ENCODE data around the gene KCNT2. TPM values are rescaled to one million over a fixed set of nuclear protein-coding genes. Genes with fewer than 3 reads are reported as not detected.
A peak's percentile ranks its signal among the peaks of the same experiment; 100 is the strongest.
"Not testable (repeated sequence)": the region's sequence is repeated elsewhere in the genome, so short reads cannot be mapped to it uniquely, and the experiment has no call there.

KCNT2 gene
- polyA plus RNA-seq, 4 donors = 10.1 to 12.7 (median 11.7) TPM

DNA sequence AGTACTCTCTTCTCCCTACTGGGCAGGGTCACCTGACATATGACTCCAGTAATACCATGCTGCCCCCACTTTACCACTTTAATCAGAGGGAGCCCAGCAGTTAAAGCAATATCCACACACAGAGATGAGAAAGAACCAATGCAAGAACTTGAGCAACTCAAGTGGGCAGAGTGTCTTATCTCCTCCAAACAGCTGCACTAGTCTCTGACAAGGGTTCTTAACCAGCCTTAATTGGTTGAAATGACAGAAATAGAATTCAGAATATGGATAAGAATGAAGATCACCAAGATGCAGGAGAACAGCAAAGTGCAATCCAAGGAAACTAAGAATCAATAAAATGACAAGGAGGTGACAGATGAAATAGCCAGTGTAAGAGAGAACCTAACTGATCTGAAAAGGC lies 91.0 kb downstream of the KCNT2 start:
- no peak for DNase-seq (ENCODE audit: low read depth in 4 of 4, low spot score in 3 of 4)

- no peak for DNase-seq (ENCODE audit: low read depth in 4 of 4, low spot score in 3 of 4)
These were observed 91.9 kb downstream of the KCNT2 start for GRCh38 chr1:196516373-196516772.

GRCh38 chr1:196515904-196516303 lies 92.3 kb downstream of the KCNT2 start:
- DNase-seq (ENCODE audit: low read depth in 4 of 4, low spot score in 3 of 4) = no peak

DNA sequence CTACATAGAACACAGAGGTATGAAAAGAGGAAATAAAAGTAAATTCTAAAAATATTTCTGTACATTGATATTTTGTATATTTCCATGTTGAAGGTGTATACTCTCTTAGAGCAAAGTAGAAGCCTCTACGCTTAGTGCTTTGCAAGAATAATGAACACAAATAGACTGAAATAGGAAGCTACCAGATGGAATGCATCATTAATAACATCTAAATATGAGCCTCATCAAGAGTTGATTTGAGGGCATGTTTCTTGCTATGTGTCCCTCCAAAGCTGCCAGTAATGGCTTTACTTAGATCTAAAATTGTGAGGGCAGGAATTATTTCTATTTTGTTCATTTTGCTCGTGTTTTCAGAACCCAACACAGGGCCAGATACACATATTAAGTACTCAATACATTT lies 94.4 kb downstream of the KCNT2 start:
- no peak for DNase-seq (ENCODE audit: low read depth in 4 of 4, low spot score in 3 of 4)

DNA sequence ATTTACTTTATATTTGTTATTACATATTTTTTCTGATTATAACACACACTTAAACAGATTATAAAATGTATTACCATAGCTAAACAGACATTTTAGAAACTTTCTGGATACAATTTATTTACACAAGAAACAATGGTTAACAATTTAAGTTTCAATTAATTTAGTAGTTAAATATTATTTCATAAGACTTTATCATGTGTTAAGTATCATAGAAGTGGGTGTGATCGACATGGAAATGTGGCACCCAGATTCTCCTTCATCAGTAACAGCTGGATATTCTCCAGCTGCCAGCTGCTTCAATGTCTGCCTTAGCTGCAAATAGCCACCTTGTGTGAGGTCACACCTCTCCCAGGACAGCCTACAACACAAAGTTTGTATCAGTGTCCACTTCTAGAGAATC lies 97.8 kb downstream of the KCNT2 start:
- no peak for DNase-seq (ENCODE audit: low read depth in 4 of 4, low spot score in 3 of 4)

- not testable (repeated sequence) for DNase-seq (ENCODE audit: low read depth in 4 of 4, low spot score in 3 of 4)
These were observed 104.0 kb downstream of the KCNT2 start for GRCh38 chr1:196504224-196504623.

DNA sequence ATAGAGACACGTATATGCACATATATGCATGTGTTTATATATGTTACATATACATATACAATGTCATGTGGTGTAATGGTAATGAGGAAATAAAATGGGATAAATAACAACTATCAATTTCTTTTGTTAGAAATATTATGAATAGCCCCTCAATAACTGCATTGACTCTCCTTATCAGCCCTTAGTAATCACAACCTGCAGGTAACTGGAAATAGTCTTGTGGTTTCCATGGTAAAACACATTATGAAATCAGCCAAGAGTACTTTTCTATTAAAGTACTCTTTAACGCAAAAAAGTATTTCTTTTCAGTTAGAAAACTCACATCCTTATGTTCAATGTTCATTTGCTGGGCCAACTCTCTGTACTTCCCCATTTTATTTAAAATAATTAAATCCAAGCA lies 105.8 kb downstream of the KCNT2 start:
- DNase-seq (ENCODE audit: low read depth in 4 of 4, low spot score in 3 of 4) = no peak

GRCh38 chr1:196501760-196502428 lies 106.3 kb downstream of the KCNT2 start:
- no peak for DNase-seq (ENCODE audit: low read depth in 4 of 4, low spot score in 3 of 4)

GRCh38 chr1:196497817-196498216 lies 110.4 kb downstream of the KCNT2 start:
- no peak for DNase-seq (ENCODE audit: low read depth in 4 of 4, low spot score in 3 of 4)

DNA sequence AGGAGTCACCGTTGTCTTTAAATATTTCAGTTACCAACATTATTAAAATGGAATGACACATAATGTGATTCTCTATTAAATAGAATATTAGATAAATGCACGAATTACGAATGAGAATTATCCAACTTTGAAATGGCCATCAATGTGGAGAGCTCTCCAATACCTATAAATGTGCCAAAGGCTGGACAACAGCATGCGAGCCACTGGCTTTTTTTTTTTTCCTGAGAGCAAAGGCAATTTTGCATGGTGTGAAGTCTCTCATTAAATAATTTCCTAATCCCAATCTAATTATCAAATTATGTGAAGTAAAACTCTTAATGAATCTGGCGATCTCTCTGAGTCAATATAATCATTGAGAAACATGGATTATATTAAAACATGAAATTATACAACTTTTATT lies 113.5 kb downstream of the KCNT2 start:
- DNase-seq (ENCODE audit: low read depth in 4 of 4, low spot score in 3 of 4) = no peak

GRCh38 chr1:196493881-196494280 lies 114.4 kb downstream of the KCNT2 start:
- DNase-seq (ENCODE audit: low read depth in 4 of 4, low spot score in 3 of 4) = no peak

GRCh38 chr1:196488579-196488978 lies 119.7 kb downstream of the KCNT2 start:
- no peak for DNase-seq (ENCODE audit: low read depth in 4 of 4, low spot score in 3 of 4)

DNA sequence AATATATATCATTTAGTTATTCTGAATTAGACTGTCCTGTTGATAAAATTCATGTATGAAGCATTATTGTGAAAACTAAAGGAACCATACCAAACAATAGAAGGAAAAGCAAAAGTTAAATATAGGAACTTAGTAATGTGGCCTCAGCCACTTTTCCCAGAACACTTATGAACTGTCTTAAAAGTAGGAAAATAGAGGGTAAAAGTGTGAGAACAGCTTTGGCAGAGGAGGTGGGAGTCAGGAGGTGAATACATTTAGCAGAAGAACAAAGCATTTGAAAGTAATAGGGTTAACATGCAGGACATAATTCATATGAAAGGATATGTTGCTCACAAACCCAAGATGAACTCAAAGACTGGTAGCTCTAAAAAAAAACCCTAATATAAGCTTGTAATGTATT lies 121.9 kb downstream of the KCNT2 start:
- DNase-seq (ENCODE audit: low read depth in 4 of 4, low spot score in 3 of 4) = no peak

- DNase-seq (ENCODE audit: low read depth in 4 of 4, low spot score in 3 of 4) = no peak
These were observed 126.6 kb downstream of the KCNT2 start for GRCh38 chr1:196481616-196482015.

- DNase-seq (ENCODE audit: low read depth in 4 of 4, low spot score in 3 of 4) = no peak
These were observed 131.0 kb downstream of the KCNT2 start for GRCh38 chr1:196477262-196477661.

- DNase-seq (ENCODE audit: low read depth in 4 of 4, low spot score in 3 of 4) = no peak
These were observed 140.9 kb downstream of the KCNT2 start for GRCh38 chr1:196467230-196467925.

DNA sequence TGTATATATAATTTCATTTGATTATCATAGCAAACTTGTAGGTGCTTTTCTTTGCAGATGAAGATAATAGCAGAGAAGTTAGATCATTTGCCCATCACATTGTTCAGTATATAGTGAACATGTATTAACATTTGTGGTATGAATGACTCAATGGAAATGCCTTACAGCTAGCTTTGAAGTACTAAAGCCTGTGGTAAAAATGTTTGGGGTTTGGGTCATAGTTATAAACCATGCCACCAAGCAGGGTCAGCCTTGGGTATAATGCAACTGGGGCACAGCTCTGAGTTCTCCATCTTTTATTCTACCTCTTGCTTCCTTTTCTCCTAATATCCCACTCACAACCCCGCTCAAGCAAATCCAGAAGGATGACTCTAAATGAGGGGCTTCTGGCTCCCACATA lies 141.6 kb downstream of the KCNT2 start:
- DNase-seq (ENCODE audit: low read depth in 4 of 4, low spot score in 3 of 4) = no peak

- DNase-seq (ENCODE audit: low read depth in 4 of 4, low spot score in 3 of 4) = no peak
These were observed 142.1 kb downstream of the KCNT2 start for GRCh38 chr1:196466166-196466565.

DNA sequence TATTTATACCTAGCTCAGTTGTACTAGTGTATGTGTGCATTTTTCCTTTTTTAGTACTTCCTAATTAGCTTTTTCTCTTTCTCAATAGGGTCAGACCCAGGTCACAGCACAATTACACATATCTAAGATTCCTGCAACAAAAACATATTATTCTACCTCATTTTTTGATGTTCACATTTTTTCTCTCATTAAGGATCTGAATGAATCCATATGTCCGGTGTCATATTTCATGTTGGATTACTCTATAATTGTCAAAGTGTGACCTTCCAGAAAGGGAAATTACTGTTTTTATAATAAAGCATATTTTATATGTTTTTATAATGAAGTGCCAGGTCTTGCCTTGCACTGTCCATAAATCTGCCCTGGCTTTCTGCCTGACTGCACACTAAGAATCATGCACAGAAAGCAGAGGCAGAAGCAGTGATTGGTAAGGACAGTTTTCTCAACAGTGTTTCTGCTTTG lies 143.7 kb downstream of the KCNT2 start:
- DNase-seq (ENCODE audit: low read depth in 4 of 4, low spot score in 3 of 4) = peak; percentile 12 to 47 (median 34)

GRCh38 chr1:196462086-196462485 lies 146.2 kb downstream of the KCNT2 start:
- DNase-seq (ENCODE audit: low read depth in 4 of 4, low spot score in 3 of 4) = no peak

DNA sequence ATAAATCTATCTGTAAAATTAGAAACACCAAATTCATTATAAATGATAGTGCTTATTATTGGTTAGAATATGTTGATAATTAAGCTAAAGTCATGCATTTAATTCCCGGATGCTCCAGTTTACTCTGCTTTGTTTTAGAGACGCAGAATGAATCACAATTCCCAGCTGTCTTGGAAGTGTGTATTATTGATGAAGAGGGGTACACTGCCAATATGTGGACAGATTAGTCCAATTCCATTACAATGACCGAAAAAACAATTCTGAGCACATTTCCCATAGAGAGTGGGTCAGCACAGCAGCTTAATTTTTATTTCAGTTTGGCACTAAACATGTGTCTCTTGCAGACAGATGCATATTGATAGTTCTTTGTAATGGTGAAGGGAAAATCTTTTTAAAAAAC lies 146.7 kb downstream of the KCNT2 start:
- no peak for DNase-seq (ENCODE audit: low read depth in 4 of 4, low spot score in 3 of 4)

DNA sequence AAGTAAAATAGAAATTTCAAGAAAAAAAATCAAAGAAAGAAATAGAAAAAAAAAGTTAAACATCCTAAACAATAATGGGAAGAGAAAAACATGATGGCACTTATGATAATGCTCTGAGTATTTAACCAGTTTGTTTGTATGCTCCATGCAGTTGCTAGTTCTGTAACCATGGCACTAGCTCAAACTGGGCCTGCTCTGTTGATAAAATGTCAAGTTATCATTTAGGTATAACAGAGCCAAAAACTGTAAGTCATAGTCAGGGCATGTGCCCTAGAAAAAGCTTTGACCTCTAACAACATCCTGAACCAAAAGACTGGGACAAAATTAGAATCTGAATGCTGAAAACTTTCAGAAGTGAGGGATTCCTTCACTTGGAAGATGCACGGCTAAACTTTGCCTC lies 148.9 kb downstream of the KCNT2 start:
- DNase-seq (ENCODE audit: low read depth in 4 of 4, low spot score in 3 of 4) = no peak

Measured in right renal pelvis (tissue), 4 donors.